ENCODE data around the gene ASIC3.
A peak's percentile ranks its signal among the peaks of the same experiment; 100 is the strongest.

ASIC3 gene

DNA sequence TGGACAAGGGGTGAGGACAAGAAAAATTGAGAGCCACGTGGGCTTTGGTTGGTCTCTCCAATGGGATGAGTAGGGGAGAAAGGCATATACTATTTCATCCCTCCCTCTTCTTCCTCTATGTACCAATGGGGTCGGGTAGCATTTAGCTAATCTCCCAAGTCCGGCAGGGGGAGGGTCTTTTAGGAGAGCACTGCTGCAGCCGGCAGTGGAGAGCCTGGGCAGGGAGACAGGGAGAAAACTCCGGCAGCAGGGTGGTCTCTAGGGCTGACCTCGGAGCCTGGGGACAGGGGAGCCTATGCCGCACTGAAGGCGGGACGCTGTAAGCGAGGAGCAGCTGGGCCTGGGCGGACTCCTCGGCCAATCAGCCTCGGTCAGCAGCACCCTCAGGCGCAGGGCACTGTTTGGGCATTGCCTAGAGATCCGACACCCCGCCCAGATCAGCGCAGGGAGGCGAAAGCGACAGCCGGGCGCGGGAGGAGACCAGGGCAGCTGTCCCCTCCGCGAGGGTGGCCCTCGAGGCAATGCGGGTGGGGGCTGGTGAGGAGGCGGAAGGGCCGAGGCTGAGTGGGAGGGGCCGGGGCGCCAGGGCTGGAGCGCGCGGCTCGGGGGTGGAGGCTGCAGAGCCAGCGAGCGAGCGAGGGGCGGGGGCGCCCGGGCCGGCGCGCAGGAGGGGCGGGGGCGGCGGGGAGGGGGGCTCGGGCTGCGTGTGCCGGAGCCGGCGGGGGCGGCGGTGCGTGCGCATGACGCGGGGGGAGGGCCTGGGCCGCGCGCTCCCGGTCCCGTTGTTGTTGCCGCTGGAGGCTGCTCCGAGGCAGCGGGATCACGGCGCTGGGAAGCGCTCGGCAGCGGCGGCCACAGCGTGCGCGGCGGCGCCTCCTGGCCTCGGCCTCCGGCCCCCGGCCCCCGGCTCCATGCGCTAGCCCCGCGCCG is 37.6 kb downstream of the ASIC3 start, which contains the start of gene AGAP3:
TSS of gene AGAP3 (plus strand) at position 785 of the 930 bp plus-strand sequence. CDS start 267 bp downstream, outside the sequence.
- DNase-seq (ENCODE audit: low spot score), result peak; percentile 26

DNA sequence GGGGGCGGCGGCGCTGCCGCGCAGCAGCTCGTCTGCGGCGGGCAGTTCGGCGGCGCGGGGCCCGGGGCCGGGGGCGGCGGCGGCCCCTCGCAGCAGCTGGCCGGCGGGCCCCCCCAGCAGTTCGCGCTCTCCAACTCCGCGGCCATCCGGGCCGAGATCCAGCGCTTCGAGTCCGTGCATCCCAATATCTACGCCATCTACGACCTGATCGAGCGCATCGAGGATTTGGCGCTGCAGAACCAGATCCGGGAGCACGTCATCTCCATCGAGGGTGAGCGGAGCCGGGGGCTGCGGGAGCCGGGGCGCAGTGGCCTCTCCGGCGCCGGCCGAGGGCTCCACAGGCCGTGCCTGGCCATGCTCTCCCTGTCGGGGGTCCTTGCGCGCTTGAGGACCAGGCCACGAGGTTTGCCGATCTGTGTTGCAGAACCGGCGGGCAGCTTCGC is 38.5 kb downstream of the ASIC3 start:
- no peak for DNase-seq (ENCODE audit: low spot score)

DNA sequence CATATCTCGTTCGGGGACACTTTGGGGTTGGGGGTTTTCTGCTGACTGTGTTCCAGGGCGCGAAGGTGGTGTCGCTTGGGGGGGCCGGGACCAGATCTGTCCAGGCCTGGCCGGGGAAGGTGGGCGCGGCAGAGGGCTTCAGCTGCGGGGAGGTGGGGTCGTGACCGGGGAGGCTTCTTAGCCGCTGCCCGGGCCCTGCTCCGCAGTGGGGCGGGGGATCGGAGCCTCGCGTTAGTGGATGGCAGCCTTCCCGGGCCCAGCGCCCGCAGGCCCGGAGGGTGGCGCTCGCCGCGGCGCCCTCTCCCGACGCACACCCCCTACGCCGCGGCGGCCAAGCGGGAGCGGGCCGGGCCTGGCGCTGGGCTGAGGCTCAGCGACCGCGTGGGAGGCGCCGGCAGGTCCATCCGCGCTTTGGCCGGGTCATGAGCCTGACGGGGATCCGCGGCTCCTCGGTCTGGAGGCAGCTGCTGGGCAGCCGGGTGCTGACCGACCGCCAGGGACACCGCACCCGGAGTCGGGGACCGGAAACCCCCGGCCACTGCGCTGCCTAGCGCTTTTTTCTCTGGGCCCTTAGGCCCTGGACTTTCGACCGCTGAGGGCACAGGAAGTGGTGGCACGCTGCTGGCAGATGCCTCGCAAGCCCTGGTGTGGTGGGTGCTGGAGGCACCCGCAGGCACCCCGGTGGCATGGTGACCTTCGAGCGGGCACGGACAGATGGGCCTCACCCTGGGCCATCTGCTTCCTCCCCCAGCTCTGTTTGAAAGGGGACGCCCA is 39.1 kb downstream of the ASIC3 start:
- no peak for DNase-seq (ENCODE audit: low spot score)

DNA sequence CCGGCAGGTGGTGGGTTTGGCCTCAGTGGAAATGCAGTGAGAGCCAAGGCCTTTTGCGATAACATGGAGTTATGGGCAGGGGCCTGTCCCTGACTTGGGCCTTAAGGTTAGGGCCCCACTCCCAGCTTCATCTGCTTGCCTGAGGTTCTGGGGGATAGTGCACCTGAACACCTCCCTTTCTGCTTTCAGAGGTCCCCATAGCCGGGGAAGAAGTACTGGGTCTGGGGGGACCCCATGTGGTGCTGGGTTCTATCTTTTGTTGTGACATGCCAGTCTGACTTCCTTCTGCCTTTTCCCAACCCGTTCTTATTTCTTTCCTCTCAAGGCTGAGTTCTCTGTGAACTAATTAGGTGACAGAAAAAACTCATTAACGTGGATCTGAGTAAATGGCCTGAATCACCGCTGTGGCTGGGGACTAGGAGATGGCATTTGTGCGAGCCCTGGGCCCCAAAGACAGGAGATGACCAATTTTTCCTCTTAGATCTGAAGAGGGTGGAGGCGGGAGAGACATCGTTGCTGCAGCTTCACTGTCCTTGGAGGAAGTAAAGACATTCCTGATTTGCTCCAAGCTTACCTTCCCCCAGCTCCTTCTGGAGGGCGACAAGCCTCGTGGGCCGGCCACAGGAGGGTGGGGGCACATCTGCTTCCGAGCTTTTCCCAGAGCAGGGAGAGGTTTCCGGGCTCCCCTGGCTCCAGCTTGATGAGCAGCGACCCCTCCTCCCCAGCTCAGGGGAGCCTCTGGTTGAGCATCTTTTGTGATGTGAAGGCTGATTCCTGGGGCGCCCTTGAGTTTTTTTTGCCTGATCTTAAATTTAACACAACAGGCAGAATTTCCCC is 39.9 kb downstream of the ASIC3 start:
- no peak for DNase-seq (ENCODE audit: low spot score)

DNA sequence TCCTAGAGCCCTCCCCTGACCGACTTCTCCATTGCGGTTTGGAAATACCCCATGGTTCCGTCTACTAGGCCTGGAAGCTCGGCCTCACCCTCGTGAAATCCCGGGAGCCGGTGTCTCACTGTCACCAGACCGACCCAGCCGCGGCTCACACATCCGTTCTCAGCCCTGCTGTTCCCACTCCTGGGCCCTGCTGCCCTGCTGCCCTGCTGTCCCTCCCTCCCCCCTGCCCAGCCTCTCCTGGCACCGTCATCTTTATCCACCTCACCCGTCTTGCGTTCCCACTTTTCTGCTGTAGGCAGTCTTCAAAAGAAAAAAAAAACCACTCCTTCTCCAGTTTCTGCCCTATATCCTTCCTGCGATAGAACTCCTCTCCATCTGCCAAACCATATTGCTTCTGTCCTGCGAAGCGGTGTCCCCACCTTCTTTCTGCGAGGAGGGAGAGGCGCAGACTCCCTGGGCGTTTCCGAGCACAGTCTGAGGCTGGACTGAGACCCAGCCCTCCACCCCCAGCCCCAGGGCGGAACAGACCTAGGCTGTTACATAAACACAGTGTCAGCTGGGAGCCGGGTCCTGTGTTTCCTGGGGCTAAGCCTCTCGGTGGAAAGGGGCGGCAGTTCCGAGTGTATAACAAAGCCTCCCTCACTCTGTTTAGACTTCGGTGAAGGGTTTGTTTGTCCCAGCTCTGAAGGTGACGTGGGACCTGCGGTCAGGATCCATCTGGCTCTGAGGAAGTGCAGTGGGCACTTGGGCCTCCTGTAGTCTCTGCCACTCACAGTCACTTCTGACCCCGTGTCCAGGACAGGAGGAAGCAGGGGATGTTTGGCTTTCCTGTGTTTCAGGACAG is 40.7 kb downstream of the ASIC3 start:
- DNase-seq (ENCODE audit: low spot score), result peak; percentile 24

DNA sequence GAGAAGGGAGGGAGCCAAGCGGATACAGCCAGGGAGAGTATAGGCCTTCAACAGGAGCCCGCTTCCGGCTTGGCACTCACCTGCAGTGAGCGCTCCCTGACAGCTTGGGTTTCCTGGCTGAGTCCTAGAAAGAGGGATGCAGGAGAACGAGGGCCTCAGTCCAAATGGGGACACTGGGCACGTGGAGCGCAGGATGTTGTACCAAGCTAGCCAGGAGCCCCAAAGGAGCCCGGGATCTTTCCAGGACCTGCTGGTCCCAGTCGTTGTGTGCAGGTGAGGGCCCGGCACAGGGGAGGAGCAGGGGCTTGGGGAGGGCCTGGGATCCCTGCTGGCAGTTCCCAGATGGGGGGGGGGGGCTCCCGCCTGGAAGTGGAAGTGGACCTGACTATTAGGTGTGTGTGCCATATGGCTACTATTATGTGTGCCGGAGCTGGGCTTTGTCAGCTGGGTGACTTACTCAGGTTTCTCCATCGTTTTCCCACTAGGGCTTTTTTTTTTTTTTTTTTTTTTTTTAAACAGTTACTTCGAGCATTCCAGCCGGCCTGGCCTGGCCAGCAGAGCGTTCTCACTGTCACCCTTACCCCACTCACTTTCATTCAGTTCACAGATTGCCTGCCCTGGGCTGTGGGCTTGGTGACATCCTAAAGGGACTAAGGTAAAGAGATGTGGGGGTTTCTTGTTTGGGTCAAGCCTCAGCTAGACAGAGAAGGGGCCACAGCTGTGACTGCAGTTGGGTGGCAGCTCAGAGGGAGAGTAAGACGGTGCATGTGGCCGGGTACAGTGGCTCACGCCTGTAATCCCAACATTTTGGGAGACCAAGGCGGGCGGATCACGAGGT is 41.8 kb downstream of the ASIC3 start:
- DNase-seq (ENCODE audit: low spot score), result no peak

DNA sequence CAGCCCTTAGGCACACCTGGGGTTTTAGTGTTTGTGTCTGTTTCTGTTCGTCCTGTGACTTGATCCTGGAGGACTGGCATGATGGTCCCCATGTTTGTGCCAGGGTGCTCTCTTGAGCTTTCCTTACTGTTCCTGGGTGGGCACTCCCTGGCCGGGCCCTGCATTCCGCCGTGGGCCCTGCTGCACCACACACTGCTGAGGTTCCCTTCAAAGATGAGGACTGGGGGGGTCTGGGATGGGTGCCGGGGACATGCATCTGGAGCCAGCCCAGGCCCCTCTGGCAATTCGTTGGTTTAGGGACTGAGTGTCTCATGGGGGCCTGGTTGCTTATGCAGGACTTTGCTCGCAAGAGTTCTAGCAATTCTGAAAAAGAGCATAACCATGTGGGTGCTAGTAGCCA is 42.7 kb downstream of the ASIC3 start:
- DNase-seq (ENCODE audit: low spot score), result no peak

DNA sequence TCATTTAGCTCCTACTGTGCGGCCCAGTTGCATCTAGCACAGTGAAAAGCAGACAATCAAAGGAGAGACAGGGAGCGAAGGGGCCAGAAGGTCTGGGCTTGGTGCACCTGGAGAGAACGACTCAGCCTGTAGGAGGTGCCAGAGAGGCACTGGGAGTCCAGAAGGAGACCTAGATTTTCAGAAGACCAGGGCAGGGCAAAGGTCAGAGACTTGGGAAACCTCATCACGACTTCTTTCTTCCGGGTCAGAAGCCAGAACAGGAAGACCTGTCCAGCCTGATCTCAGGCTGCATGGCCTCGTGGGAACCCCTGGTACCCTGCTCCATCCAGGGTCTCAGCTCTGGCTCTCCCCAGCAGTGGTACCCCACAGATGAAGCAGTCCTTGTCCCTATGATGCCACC is 43.1 kb downstream of the ASIC3 start:
- DNase-seq (ENCODE audit: low spot score), result no peak

DNA sequence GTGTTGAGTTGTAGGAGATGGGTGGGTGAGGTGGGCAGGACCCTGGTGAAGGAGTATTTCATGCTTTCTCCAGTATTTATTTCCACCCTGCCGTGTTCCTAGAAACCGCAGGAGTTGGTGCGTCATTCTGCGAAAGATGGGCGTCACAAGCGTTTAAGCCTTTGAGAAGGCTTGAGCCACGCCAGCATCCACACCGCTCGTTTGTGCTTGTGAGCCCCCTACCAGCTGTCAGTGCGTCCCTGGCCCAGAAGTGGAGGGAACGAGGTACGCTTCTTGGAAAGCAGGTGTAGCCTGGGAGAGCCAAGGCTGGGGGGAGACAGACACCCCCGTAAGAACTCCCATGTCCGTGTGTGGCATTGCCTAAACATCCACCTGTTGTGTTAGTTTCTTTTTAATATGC is 43.7 kb downstream of the ASIC3 start:
- no peak for DNase-seq (ENCODE audit: low spot score)

DNA sequence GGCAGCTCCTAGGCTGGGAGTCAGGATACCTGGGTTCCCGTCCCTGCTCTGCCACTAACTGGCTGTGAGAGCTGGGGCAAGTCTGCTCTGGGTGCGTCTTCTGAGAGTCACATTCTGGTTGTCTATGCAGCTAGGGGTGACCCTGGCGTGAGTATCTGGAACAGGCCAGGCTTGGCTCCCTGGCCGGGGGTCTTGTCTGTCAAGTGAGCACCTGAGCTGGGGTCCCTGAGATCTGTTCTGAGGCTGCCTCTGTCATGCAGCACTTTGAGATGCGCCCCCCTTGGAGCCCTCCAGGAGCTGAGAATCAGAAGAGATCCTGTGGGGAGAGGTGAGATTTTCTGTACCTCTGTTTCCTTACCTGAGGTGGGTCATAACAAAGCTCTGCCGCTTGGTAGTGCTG is 45.4 kb downstream of the ASIC3 start:
- DNase-seq (ENCODE audit: low spot score), result no peak

DNA sequence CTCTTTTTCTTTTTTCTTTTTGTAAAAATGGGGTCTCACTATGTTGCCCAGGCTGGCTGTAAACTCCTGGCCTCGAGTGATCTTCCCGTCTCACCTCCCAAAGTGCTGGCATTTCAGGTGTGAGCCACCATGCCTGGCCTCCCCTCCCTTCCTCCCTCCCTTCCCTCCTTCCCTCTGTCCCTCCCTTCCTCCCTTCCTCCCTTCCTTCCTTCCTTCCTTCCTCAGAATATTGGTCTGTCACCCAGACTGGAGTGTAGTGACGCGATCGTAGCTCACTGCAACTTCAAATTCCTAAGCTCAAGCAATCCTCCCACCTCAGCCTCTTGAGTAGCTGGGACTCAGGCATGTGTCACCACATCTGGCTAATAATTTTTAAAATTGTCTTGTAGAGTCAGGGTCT is 46.3 kb downstream of the ASIC3 start:
- DNase-seq (ENCODE audit: low spot score), result no peak

DNA sequence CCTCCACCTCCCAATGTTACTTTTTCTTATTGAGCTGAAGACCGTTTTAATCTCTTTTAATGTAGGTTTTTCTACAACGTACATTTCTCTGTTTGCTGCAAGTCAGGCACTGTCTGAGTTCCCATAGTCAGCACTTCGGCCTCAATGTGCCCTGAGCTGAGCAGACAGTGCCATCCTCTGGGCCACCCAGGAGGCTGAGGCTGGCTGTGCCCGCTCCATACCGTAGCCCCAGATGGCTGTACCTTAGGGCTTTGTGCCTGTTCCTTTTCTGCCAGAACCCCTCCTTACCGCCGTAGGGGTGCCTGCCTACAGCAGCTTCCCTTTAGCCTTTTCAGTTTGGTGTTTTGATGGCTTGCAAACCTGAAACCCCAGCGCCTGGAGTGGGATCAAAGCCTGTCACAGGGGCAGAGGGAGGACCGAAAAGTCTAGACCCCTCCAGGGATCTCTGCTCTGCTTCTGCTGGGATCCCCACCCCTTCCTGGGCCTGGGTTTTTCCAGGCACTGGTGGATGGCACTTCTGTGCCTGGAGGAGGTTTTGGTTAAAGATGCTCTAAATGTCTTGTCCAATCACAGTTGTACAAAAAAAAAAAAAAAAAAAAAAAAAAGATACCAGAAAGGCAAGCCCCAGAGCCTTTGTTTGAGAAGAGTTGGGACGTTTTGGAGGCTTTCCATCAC is 46.9 kb downstream of the ASIC3 start:
- no peak for DNase-seq (ENCODE audit: low spot score)

DNA sequence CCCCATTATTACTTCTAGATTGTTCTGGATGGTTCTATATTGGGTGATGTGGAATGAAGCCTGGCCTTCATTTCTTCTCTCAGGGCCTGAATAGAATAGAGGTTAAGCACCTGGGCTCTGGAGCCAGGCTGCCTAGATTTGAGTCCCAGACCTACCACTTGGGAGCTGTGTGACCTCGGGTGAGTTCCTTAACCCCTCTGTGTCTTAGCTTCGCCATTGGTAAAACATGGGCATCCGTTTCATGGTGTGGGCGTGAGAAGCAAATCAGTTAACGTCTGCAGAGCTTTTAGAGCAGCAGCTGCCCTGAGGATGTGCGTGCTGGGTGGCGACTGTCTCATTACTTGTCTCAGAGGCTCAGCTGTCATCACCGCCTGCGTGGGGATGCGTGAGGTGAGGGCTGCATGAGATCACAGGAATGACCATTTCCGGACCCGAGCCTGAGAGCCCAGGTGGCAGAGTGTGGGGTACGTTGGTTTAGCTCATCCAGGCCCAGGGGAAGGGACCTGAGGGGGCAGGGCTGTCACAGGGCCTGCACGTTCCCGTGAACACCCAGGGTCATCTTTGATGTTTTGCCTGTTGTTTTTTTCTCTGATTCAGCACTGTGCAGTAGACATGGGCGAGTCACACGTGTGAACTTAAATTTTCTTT is 47.6 kb downstream of the ASIC3 start:
- DNase-seq (ENCODE audit: low spot score), result no peak

DNA sequence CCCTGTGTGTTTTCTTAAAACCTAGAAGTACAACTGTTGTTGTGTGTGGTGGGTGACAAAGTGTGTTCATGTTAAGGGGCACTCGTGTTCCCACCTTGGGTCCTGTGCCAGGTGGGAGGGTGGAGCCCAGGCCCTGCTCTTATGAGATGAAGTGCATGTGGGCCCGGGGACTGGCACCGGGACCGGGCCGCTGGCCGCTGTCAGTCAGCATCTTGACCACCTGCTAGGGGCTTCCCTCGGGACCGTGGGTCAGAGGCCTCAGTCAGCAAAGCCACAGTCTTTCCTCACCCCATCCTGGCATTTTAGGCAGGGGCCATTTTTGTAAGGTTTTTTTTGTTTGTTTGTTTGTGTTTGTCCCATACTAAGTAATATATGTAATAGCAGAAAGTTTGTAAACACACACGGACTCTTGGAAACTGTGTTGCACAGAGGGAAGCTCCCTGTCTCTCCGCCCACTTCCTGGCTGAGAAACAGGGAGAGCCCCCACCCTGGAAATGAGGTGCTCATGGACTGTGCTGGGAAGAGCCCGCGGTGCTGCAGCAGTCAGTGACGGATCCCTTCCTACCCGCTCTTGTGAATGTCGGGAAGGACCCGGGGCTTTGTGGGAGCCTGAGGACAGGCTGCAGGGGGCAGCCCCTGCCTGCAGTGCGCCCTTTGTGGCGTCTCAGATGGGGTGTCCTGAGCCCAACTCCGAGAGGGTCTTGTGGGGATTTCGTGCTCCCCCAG is 51.3 kb downstream of the ASIC3 start:
- no peak for DNase-seq (ENCODE audit: low spot score)

DNA sequence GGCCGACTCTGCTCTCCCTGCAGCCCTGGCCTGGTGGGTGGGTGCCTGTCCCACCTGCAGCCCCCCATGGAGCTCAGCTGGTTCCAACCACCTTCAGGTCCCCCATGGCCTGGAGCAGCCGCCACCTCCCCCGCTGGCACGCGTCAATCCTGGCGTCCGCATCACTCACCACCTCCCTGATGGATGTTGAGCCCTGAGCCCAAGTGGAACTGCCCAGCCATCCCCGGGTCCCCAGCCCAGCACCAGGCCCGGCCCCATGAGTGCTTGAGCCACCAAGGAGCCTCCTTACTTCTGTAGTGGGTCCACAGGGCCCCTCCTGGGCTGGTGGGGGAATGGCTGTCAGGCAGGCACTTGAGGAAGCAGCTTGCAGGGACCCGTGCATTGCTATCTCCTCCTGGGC is 52.6 kb downstream of the ASIC3 start:
- DNase-seq (ENCODE audit: low spot score), result no peak

DNA sequence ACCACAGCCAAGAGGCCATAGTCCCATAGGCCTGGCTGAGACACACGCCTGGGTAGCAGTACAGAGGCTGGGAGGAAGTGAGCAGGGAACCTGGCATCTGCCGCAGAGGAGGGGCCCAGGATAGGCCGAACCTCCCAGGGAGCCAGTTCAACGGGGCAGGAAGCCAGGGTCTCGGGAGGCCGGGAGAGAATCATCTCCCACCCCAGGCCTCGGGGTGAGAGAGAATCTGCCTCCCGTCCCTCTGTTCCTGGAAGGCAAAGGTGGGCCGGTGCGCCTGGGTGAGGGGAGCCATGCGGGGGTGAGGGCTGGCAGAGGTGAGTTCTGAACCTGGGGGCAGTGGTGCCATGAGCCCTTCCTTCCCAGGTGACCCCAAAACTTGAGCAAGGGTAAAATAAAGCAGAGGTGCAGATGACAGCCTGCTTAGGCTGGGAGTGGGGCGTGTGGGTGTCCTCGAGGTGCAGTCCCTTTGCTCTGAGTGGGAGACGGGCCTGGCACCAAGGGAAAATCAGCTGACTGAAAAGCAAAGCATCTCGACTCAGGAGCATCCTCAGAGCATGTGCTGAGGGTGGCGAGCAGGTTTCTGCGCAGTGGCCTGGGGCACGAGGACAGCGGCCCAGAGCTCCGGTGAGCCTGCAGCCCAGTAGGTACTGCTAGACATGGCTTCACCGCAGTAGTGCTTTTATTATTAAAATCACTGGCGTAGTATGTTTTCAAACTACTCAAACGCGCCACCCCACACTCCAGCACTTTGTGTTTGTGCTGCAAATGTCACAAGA is 53.5 kb downstream of the ASIC3 start:
- DNase-seq (ENCODE audit: low spot score), result no peak

Data from hematopoietic multipotent progenitor cell treated with erythropoietin and hydrocortisone succinate and interleukin-3 and kit ligand, for 15 days (in vitro differentiated cells).